Esophagus muscularis mucosa (tissue), 4 donors: Measurements from ENCODE around the gene SGPP2. TPM values are rescaled to one million over a fixed set of nuclear protein-coding genes. Genes with fewer than 3 reads are reported as not detected.

ENCODE experiments used
- DNase-seq: peaks from one replicate; pipeline ENCODE4 v3.0.0-alpha.2; 2017; ENCODE audit errors: extremely low spot score
- H3K27ac ChIP-seq, 4 donors: fragments of 200-600 bp; sonication (generic); replicated peaks in 1 of 4; 1 replicate in 3 of 4; 2 replicates in 1 of 4; pipeline ENCODE4 v1.5.1; 2016 to 2019; ENCODE audit warnings: mild to moderate bottlenecking in 1 of 4
- H3K27me3 ChIP-seq, 4 donors: fragments of 200-600 bp; sonication (generic); one replicate each; pipeline versions ENCODE4 v1.5.1 to v1.6.0; 2016 to 2019
- H3K36me3 ChIP-seq, 4 donors: fragments of 200-600 bp; sonication (generic); one replicate each; pipeline ENCODE4 v1.5.1; 2016 to 2019
- H3K4me1 ChIP-seq, 4 donors: fragments of 200-600 bp; sonication (generic); one replicate each; pipeline ENCODE4 v1.5.1; 2016 to 2019
- H3K4me3 ChIP-seq, 4 donors: fragments of 200-600 bp; sonication (generic); 1 replicate in 2 of 4; 2 replicates in 2 of 4; pipeline ENCODE4 v1.5.1; 2016 to 2019; ENCODE audit warnings: mild to moderate bottlenecking in 4 of 4, moderate library complexity in 1 of 4
- H3K9me3 ChIP-seq, 4 donors: fragments of 200-600 bp; sonication (generic); 1 replicate in 3 of 4; 2 replicates in 1 of 4; pipeline ENCODE4 v1.5.1; 2016 to 2019
- CTCF ChIP-seq, 3 experiments: fragments of 200-600 bp in 2 of 3; fragments of 450-650 bp in 1 of 3; sonication (generic) in 2 of 3; IDR thresholded peaks; one replicate each; pipeline ENCODE4 v1.5.1; 2017 to 2019; ENCODE audit warnings: antibody characterized with exemption in 3 of 3, mild to moderate bottlenecking in 2 of 3, moderate library complexity in 1 of 3
- EP300 ChIP-seq: sonication (generic); formaldehyde crosslinking; IDR thresholded peaks from one replicate; pipeline ENCODE4 v1.6.1; 2017; ENCODE audit warnings: antibody characterized with exemption
- POLR2A ChIP-seq: fragments of 450-650 bp; IDR thresholded peaks from one replicate; pipeline ENCODE4 v1.6.1; 2017; ENCODE audit warnings: antibody characterized with exemption, moderate library complexity, mild to moderate bottlenecking, low read depth
- POLR2AphosphoS5 ChIP-seq, 2 donors: sonication (generic); formaldehyde crosslinking; IDR thresholded peaks; one replicate each; pipeline ENCODE4 v1.6.1; 2017; ENCODE audit warnings: antibody characterized with exemption in 2 of 2
- WGBS: methylation state at CpG from one replicate; pipeline ENCODE4 v1.1.5; 2018; 5-methylcytosine and 5-hydroxymethylcytosine counted together
- intact Hi-C: fragments of 100-400 bp; cut with DNase I; formaldehyde crosslinking; loops from one replicate; pipeline ENCODE4 v1.15.1; 2023
- total RNA-seq, 4 donors: library from RNA; depleted of rRNA; stranded (reverse); fragments of >200 nt; gene quantifications; one replicate each; pipeline versions ENCODE4 v1.1.0 to v1.2.1, GENCODE V29; 2016

Gene SGPP2
- total RNA-seq, 4 donors from 2014 or later = 0.32 to 0.83 (median 0.52) TPM

GRCh38 chr2:222483513-222484039 lies 59.2 kb downstream of the SGPP2 start:
- WGBS = 29% methylated on average over 3 of the region's 3 CpGs
- H3K4me1 ChIP-seq = peaks cover 6 to 13% (median 9%) of the 10 kb centered on the region in 4 donors
- no peaks in the 10 kb centered on the region for H3K9me3 ChIP-seq
- no peaks in the 10 kb centered on the region for H3K36me3 ChIP-seq
- no peak overlapping the region for H3K4me3 ChIP-seq
- intact Hi-C loops = no loop called here
- H3K27me3 ChIP-seq = peaks cover 0 to 3% (median 0%) of the 10 kb centered on the region in 4 donors
- TF ChIP-seq POLR2AphosphoS5 (IDR thresholded peaks at IDR 0.05) = no peak
- no peak for TF ChIP-seq CTCF (IDR thresholded peaks at IDR 0.05)
- TF ChIP-seq EP300 = no peak
- TF ChIP-seq POLR2A = no peak
- DNase-seq = no peak
- H3K27ac ChIP-seq = no peak overlapping the region

DNA sequence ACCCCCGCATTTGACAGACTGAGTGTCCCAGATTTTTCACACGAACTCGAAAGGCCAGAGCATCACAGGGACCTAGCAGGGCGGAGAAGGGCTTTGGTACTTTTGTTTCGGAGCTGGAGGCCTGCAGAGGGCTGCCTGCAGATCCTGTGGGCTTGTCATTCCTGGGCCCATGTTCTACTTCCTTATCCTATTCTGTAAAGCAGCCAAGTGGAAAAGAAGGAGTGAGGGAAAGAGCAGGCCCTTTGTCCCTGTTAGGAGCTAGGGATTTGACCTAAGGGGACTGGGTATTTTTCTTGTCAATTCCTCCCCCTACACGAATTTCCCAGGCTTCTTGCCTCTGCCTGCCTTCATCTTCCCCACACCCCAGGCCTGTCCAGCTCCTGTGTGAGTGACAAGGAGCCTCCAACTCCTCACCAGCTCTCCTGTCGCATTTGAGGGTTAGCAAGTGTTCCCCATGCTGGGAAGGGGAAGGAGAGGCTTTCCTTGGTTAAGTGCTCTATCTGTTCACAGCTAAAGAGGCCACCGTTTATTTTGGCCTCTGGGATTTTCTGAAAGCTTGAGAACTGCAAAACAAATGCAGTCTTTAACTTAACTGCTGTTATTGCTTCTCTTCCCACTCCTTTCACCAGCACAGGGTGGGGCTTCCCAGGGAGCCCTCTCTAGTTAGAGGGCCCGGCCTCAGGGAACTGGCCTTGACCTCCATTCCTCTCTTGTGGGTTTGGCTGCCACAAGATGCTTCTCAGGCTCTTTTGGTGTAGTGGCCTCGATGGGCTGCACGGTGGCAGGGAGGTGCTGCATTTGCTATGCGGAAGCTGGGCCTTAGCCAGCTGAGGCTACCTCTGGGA lies 61.2 kb downstream of the SGPP2 start:
- Histone ChIP-seq H3K4me1 (peaks cover 6 to 13% (median 9%) of the 10 kb centered on the region in 4 donors), H3K27me3 (peaks cover 0 to 3% (median 0%) of the 10 kb centered on the region in 4 donors), H3K36me3 (no peaks in the 10 kb centered on the region), H3K4me3 (no peak overlapping the region), H3K9me3 (no peaks in the 10 kb centered on the region), H3K27ac (no peak overlapping the region)
- intact Hi-C loops = no loop called here
- TF ChIP-seq POLR2AphosphoS5 (IDR thresholded peaks at IDR 0.05) = no peak
- TF ChIP-seq CTCF (IDR thresholded peaks at IDR 0.05) = no peak
- TF ChIP-seq EP300 = no peak
- TF ChIP-seq POLR2A = no peak
- WGBS = 80% methylated on average over 11 of the region's 12 CpGs
- no peak for DNase-seq

- DNase-seq = no peak
- Histone ChIP-seq H3K27ac (no peak overlapping the region), H3K9me3 (no peaks in the 10 kb centered on the region), H3K27me3 (no peaks in the 10 kb centered on the region), H3K36me3 (no peaks in the 10 kb centered on the region), H3K4me1 (peaks cover 0 to 7% (median 2%) of the 10 kb centered on the region in 4 donors), H3K4me3 (no peak overlapping the region)
- intact Hi-C loops = no loop called here
- TF ChIP-seq EP300 = no peak
- no peak for TF ChIP-seq POLR2A
- no peak for TF ChIP-seq POLR2AphosphoS5 (IDR thresholded peaks at IDR 0.05)
- TF ChIP-seq CTCF (IDR thresholded peaks at IDR 0.05) = no peak
Observed at GRCh38 chr2:222490131-222490530, 65.8 kb downstream of the SGPP2 start.

DNA sequence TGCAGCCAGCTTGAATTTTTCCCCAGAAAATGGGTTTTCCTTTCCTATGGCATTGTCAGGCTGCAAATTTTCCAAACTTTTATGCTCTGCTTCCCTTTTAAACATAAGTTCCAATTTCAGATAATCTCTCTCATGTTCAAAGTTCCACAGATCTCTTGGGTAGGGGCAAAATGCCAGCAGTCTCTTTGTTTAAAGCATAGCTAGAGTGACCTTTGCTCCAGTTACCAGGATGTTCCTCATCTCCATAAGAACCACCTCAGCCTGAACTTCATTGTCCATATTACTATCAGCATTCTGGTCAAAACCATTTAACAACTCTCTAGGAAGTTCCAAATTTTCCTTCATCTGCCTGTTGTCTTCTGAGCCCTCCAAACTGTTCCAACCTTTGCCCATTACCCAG lies 68.3 kb downstream of the SGPP2 start:
- Histone ChIP-seq H3K27ac (no peak overlapping the region), H3K4me1 (peaks cover 0 to 4% (median 0%) of the 10 kb centered on the region in 4 donors), H3K9me3 (no peaks in the 10 kb centered on the region), H3K27me3 (no peaks in the 10 kb centered on the region), H3K4me3 (no peak overlapping the region), H3K36me3 (no peaks in the 10 kb centered on the region)
- no peak for DNase-seq
- TF ChIP-seq POLR2A = no peak
- no peak for TF ChIP-seq POLR2AphosphoS5 (IDR thresholded peaks at IDR 0.05)
- no peak for TF ChIP-seq EP300
- TF ChIP-seq CTCF (IDR thresholded peaks at IDR 0.05) = no peak
- intact Hi-C loops = no loop called here
